Calu3 (cell line): ENCODE results near the gene LRRN2. TPM values are rescaled to one million over a fixed set of nuclear protein-coding genes. Genes with fewer than 3 reads are reported as not detected.

Experiments
- BruUV-seq: library from RNA; stranded (reverse); fragments of 400-500 nt; replicated peaks from 2 replicates; lab custom pipeline; 2021; lab: Mats Ljungman, UMichigan
- CTCF ChIA-PET: fragments of 300-600 bp; sonication (Branson Sonifier 250); formaldehyde crosslinking; loops from one replicate; lab custom pipeline; 2022; ENCODE audit warnings: antibody characterized with exemption; lab: Charles Lee
- DNase-seq: peaks from one replicate; pipeline ENCODE4 v3.0.0; 2022
- H3K27ac Mint-ChIP-seq: one replicate; pipeline ENCODE4 v1.8.0; 2022; ENCODE audit warnings: mixed read lengths; ENCODE audit not compliant: unreplicated experiment
- H3K27me3 Mint-ChIP-seq: one replicate; pipeline ENCODE4 v1.8.0; 2022; ENCODE audit warnings: mixed read lengths; ENCODE audit not compliant: unreplicated experiment
- H3K36me3 Mint-ChIP-seq: one replicate; pipeline ENCODE4 v1.8.0; 2022; ENCODE audit warnings: mild to moderate bottlenecking, moderate library complexity, mixed read lengths; ENCODE audit not compliant: insufficient read depth, unreplicated experiment
- H3K4me1 Mint-ChIP-seq: one replicate; pipeline ENCODE4 v1.8.0; 2022; ENCODE audit warnings: mild to moderate bottlenecking, low read depth, mixed read lengths; ENCODE audit not compliant: unreplicated experiment
- H3K4me3 Mint-ChIP-seq: one replicate; pipeline ENCODE4 v1.8.0; 2022; ENCODE audit warnings: mild to moderate bottlenecking, low read depth, moderate library complexity, mixed read lengths; ENCODE audit not compliant: unreplicated experiment
- H3K9me3 Mint-ChIP-seq: one replicate; pipeline ENCODE4 v1.8.0; 2022; ENCODE audit warnings: low read depth, mixed read lengths; ENCODE audit not compliant: unreplicated experiment
- CTCF ChIP-seq: fragments of 200-600 bp; IDR thresholded peaks from one replicate; pipeline ENCODE4 v1.8.0; 2022; ENCODE audit warnings: antibody characterized with exemption; ENCODE audit not compliant: unreplicated experiment
- intact Hi-C: fragments of 100-400 bp; cut with micrococcal nuclease; formaldehyde crosslinking; loops from one replicate; pipeline ENCODE4 v1.10.0; 2022; ENCODE audit not compliant: unreplicated experiment
- total RNA-seq: library from RNA; stranded (reverse); gene quantifications from 2 replicates; pipeline ENCODE4 v1.2.3, GENCODE V29; 2022

The LRRN2 gene
- total RNA-seq, 1 experiment from 2014 or later: not detected

GRCh38 chr1:204588826-204589225 is 96.7 kb downstream of the LRRN2 start:
- H3K4me1 Mint-ChIP-seq: peaks cover 29% of the 10 kb centered on the region
- H3K27ac Mint-ChIP-seq: no peak overlapping the region
- no peak overlapping the region for H3K4me3 Mint-ChIP-seq
- intact Hi-C loops: no loop called here
- no peaks in the 10 kb centered on the region for H3K36me3 Mint-ChIP-seq
- H3K27me3 Mint-ChIP-seq: no peaks in the 10 kb centered on the region
- CTCF ChIA-PET: interaction anchor here (0.6 kb wide), 1 partner anchor 29 kb away, joined by 3 read pairs; no protein-coding TSS in a partner anchor
- TF ChIP-seq CTCF: no peak
- DNase-seq: no peak
- H3K9me3 Mint-ChIP-seq: no peaks in the 10 kb centered on the region
- no TSS peak for BruUV-seq

DNA sequence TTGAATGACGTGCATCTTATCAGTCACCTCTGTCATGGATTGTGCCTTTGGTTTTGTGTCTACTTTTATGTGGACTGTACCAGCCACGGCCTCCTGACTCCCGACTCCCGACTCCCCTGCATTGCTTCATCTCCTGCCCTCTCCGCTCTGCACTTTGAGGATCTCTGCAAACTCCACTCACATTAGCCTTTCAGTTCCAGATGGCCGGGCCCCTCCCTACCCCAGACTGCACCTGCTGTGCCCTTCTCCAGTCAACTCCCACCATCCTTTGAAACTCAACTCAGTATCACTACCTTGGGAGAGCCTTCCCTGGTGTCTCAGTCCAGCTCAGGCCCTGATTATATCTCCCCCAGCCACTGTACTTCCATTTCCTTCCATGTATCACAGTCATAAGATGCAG is 97.9 kb downstream of the LRRN2 start:
- Mint-ChIP-seq H3K4me3 (no peak overlapping the region), H3K36me3 (no peaks in the 10 kb centered on the region), H3K27me3 (no peaks in the 10 kb centered on the region), H3K9me3 (no peaks in the 10 kb centered on the region), H3K4me1 (peaks cover 18% of the 10 kb centered on the region), H3K27ac (no peak overlapping the region)
- CTCF ChIA-PET: no interaction called here
- intact Hi-C loops: no loop called here
- no peak for TF ChIP-seq CTCF
- BruUV-seq: no TSS peak
- DNase-seq: no peak

DNA sequence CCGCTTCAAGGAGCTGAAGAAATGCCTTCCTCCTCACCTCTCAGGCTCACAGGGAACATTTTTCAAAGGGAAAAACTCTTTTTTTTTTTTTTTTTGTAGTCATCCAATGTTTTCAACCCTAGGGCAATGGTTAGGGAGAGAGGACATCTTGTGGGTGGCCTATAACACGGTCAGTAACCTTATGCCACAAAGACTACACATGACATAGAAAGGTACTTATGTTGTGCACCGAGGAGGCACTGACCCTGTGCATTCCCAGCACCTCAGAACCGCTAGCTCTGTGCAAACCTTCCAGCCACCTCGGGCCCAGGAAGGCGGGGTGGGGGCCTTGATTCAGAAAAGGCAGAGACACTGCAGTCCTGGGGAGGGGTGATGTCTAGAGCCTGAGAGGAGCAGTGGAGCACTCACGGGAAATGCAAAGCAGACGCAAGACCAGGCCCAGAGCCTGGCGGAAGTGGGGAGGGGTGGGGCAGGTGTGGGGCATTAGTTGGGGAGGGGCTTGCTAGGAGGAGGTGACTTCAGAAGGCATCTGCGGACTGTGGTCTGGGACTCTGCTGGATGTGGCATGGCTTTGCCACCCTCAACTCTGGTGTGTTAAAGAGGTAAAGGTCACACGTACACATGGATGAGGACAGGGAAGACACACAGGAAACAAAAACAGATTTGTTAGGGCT is 100.7 kb downstream of the LRRN2 start:
- no peaks in the 10 kb centered on the region for H3K27me3 Mint-ChIP-seq
- no peaks in the 10 kb centered on the region for H3K36me3 Mint-ChIP-seq
- intact Hi-C loops: no loop called here
- no peak for TF ChIP-seq CTCF
- H3K4me3 Mint-ChIP-seq: no peak overlapping the region
- no peak for DNase-seq
- CTCF ChIA-PET: interaction anchor here (0.7 kb wide), 1 partner anchor 235 kb away, joined by 3 read pairs; no protein-coding TSS in a partner anchor
- no peak overlapping the region for H3K27ac Mint-ChIP-seq
- H3K4me1 Mint-ChIP-seq: no peaks in the 10 kb centered on the region
- no peaks in the 10 kb centered on the region for H3K9me3 Mint-ChIP-seq
- no TSS peak for BruUV-seq

- TF ChIP-seq CTCF: no peak
- DNase-seq: no peak
- Mint-ChIP-seq H3K9me3 (no peaks in the 10 kb centered on the region), H3K27ac (no peak overlapping the region), H3K36me3 (no peaks in the 10 kb centered on the region), H3K27me3 (no peaks in the 10 kb centered on the region), H3K4me3 (no peak overlapping the region), H3K4me1 (peaks cover 1% of the 10 kb centered on the region)
- CTCF ChIA-PET: no interaction called here
- intact Hi-C loops: no loop called here
- no TSS peak for BruUV-seq
These were observed 101.5 kb downstream of the LRRN2 start for GRCh38 chr1:204583909-204584632.
